ENCODE measurements around the gene TOB1.

Gene TOB1

DNA sequence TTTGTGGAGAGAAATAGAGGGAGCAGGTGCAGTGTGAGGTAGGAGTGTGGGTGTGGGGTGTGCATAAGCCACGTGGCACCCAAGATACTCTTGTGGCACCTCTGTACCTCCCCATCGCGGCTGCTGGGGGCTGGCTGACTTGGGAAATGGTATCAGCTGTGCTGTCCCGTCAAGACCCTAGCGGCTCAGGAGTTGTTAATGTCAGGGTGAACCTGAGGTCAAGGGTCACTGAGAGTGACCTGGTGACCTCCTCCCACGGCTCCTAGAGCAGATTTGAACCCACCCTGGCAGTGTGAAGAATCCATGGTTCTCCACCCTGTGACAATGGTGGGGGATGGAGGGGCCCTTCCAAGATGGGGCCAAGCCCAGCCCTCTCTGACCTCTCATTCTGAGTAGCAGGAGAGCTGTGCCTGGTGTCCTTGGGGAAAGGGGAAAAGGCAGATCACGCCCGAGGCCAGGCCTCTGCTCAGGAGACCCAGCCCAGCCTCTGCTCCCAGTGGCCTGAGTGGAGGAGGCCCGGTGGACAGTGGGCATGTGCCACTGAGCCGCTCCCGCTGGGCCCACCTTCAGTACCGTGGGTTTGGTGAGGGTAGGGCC is 33.8 kb downstream of the TOB1 start:
- DNase-seq (ENCODE audit: low read depth, low spot score), result no peak

- no peak for DNase-seq (ENCODE audit: low read depth, low spot score)
Measured at GRCh38 chr17:50831471-50831928, 34.7 kb downstream of the TOB1 start.

DNA sequence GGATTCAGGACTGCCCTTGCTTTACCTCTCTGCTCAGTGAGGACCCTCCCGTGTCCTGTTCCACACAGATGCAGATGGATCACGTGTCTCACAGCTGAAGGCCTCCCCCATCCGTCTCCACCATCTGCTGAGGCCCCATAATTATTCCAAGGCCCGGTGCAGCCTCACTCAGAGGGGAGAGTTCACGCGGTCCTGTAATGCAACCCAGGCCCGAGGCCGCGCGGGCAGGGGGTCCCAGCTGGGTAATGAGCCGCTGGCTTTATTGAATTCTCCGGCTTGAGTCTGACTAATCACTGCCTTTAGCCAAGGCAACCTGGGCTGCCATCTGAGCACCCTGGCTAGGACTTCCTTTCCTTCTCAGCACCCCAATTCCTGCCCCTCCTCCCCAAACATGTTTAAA is 35.2 kb downstream of the TOB1 start:
- no peak for DNase-seq (ENCODE audit: low read depth, low spot score)

DNA sequence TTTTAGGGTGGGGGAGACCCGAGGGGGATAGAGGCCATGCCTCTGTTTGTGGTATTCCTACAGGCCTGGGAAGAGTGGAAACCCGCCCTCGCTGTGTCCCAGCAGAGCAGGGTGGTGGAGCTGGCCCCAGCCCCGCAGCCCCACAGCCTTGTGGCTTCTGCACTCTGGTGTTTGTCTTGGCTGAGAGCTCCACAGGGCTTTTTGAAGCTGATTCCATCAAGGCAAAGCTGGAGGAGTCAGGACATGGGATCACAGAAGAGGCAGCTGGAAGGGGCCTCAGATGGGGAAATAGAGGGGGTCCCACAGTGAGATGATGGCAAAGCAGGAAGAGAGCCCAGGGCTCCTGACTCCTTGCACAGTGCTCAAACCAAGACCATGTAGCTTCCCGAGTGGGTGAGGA is 35.8 kb downstream of the TOB1 start:
- no peak for DNase-seq (ENCODE audit: low read depth, low spot score)

- no peak for DNase-seq (ENCODE audit: low read depth, low spot score)
Measured at GRCh38 chr17:50829332-50829731, 36.8 kb downstream of the TOB1 start.

DNA sequence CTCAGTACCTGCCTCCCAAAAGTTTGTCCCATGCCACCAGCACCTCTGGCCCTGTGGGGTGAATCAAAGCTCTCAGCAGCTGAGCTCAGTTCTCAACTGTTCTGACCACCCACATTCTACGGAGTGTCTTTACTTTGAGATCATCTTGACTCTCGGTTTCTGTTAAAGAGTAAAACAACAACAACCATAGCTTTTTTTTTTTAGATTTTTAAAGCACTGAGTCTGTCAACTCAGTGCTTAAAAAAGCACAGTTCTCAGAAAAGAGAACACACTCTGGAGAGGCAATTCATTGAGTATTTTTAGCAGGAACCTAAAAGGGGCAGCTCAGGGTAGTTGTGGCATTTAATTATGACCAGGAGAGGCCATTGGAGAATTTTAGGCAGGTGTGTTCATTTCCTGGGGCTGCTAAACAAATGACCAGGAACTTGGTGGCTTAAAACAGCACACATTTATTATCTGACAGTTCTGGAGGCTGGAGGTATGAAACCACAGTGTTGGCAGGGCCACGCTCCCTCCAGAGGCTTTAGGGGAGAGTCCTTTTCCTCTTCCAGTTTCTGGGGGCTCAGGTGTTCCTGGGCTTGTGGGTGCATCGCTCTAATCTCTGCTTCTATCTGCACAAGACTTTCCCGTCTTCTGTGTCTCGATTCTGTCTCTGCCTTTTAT is 37.5 kb downstream of the TOB1 start:
- DNase-seq (ENCODE audit: low read depth, low spot score), result no peak

- DNase-seq (ENCODE audit: low read depth, low spot score), result no peak
Measured at GRCh38 chr17:50825188-50825587, 41.0 kb downstream of the TOB1 start.

- no peak for DNase-seq (ENCODE audit: low read depth, low spot score)
Measured at GRCh38 chr17:50824429-50824828, 41.7 kb downstream of the TOB1 start.

DNA sequence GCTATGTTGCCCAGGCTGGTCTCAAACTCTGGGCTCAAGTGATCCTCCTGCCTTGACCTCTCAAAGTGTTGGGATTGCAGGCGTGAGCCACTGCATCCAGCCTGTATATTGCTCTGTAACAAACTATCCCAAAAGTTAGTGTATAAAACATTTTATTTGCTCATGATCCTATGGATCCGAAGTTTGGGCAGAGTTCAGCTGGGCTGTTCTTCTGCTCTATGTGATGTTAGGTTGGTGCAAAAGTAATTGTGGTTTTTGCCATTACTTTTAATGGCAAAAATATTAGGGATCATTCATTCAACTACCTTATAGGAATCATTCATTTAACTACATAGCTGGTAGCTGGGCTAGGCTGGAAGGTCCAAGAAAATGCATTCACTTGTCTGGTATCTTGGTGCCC is 43.6 kb downstream of the TOB1 start:
- DNase-seq (ENCODE audit: low read depth, low spot score), result no peak

DNA sequence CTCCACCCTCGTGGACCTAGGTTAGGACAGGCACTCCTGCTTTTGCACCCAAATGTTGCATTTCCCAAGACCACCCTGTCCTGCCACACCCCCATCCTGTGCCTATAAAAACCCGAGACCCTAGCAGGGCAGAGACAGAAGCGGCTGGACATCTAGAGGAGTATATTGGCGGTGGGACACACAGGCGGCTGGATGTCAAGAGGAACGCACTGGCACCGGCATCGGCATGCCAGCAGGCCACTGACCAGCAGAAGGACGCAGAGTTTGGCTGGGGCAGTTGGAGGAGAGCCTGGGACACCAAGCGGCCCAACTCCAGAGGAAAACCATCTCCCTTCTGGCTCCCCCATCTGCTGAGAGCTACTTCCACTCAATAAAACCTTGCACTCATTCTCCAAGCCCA is 45.5 kb downstream of the TOB1 start:
- no peak for DNase-seq (ENCODE audit: low read depth, low spot score)

DNA sequence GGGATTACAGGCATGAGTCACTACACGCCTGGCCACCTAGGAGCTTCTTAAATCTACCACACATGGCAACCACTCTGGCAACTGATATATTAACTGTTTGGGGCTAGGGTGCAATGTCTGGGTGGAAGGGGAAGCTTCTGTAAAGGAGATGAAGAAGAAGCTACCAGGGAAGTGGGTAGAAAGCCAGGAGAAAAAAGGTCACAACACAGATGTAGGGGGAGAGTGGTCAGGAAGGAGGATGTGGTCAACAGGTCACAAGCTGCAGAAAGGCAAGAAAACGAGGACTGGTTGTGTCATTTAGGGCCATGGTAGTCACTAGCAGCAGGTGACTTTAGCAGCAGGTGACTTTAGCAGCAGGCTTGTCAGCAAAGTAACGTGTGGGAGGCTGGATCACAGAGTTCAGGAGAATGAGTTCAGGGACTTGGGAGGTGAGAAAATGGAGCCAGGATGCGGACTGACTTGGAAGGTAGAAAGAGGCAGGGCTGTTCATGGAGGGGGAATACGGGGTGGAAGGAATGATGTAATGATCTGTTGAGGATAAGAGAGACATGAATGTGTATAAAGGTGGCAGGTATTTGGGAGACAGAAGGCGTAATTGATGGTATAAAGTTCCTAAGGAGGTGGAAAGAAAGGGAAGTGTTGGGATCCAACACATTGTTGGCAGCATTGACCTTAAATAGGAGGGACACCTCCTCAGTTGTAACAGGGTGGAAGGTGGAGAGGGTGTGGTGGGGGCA is 47.1 kb downstream of the TOB1 start:
- DNase-seq (ENCODE audit: low read depth, low spot score), result no peak

DNA sequence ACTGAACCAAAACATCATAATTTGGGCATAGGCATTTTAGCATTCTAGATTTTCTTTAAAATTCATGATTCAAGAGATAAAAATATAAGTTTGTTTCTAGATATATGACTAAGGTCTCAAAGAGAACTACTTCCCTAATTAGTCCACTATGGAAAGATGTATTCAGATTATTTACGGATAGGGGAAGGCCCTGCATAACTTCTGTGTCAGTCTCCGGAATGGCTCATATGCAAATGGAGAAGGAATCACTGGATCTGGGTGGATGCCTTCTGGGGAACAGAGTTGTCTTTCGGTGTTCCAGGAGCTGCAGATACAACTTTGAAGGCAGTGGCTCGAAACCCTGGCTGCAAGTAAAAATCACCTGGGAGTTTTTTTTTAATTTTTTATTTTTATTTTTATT is 47.9 kb downstream of the TOB1 start:
- no peak for DNase-seq (ENCODE audit: low read depth, low spot score)

- no peak for DNase-seq (ENCODE audit: low read depth, low spot score)
Measured at GRCh38 chr17:50817838-50818237, 48.3 kb downstream of the TOB1 start.

DNA sequence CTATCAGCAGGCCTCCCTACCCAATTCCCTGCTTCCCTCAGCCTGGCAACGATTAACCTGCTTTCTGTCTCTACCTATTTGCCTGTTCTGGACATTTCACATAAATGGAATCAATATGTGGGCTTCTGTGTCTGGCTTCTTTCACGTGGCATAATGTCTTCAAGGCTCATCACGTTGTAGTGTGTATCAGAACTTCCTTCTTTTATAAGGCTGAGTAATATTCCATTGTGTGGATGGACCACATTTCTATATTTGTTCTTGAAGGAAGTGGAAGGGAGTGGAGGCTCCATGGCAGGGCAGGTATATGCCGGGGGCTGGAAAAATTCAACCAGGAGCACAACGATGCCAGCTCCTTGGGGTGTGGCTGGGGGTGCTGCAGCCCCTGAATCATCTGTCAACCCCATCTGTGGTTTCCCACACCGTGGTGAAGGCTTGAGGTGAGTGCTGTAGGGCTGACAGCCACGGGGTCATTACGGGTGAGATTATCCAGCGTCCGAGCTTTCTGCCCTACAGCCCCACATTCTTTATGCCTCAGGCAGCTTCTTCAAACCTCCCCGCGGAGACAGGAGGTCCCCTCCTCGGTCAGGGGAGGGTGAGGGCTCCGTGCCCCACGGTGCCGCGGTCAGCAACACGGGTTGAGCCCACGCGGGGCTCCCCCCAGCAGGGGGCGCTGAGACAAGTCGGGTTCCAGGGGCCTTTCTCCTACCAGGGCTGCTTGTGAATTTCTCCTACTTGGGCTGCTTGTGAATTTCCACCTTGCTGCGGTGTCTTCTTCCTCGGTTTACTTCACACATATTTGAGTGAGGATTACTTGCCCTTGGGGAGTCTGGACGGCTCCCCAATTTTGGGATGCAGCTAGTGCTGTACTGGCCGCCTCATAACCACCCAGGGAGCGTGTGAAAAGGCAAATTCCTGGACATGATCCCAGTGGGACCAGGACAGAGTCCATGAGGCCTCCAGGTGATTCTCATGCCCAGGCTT is 49.1 kb downstream of the TOB1 start:
- DNase-seq (ENCODE audit: low read depth, low spot score), result peak; percentile 19

DNA sequence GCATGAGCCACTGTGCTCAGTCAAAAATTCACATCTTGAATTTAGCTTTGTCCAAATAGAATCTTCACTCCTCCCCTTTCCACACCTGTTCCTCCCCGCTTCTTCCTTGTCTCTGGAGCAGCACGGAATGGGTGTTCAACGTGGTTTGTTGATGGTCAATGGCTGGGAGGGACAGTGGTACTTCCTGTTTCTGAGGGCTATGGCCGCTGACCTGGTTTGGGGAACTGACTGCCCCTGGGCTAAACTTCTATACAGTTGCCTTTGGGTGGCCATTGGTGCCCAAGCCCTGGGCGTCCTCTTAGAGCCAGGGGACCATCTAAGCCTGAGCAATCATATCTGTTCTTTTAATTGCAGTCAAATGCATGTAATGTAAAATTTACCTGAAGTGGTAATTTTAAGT is 49.9 kb downstream of the TOB1 start:
- DNase-seq (ENCODE audit: low read depth, low spot score), result no peak

DNA sequence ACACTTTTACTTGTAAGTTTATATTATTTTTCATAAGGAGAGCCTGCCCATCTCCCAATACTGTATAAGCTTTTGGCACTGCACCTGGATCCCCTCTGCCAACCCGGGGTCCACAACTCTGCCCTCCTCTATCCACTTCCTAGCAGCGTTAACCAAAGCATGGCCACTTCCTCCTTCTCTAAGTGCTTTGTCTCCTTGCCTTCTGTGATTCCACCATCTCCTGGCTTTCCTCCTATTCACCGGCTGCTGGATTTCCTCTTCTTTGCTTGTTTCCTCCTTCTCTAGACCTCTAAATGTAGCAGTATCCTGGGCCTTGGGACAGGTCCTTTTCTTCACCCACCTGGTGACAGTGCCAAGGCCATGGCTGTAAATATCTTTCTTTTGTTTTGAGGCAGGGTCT is 50.8 kb downstream of the TOB1 start:
- DNase-seq (ENCODE audit: low read depth, low spot score), result no peak

DNA sequence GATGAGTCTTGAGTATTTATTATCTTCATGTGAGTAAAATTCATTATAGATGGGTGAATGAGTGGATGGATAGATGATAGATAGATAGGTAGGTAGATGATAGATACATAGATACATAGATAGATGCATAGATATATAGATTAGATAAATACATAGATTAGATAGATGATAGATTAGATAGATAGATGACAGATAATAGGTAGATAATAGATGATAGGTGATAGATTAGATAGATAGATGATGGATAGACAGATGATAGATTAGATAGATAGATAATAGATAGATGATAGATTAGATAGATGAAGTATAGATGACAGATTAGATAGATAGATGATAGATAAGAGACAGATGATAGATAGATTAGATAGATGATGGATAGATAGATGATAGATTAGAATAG is 52.6 kb downstream of the TOB1 start:
- DNase-seq (ENCODE audit: low read depth, low spot score), result no peak

Measured in activated naive CD8-positive, alpha-beta T cell treated with anti-CD3 and anti-CD28 coated beads, Interleukin-2, amount 50 U/mL, for 16 hours (primary cell).